CD14-positive monocyte (primary cell): ENCODE measurements around the gene PHLDB3. TPM values are rescaled to one million over a fixed set of nuclear protein-coding genes. Genes with fewer than 3 reads are reported as not detected.

Experiments used
- DNase-seq, 3 donors: peaks; one replicate each; pipeline ENCODE4 v3.0.0-alpha.2; 2011 to 2022
- H2AFZ ChIP-seq: 2 replicates; pipeline ENCODE4 v1.6.0; 2012; ENCODE audit warnings: mild to moderate bottlenecking, low read depth, low read length, inconsistent platforms; ENCODE audit not compliant: insufficient read depth, poor library complexity, severe bottlenecking
- H3K27ac ChIP-seq, 2 donors: 1 replicate in 1 of 2; 2 replicates in 1 of 2; pipeline ENCODE4 v1.5.1; 2012 to 2013; ENCODE audit warnings: low read length in 2 of 2, control low read depth in 1 of 2, inconsistent platforms in 1 of 2, low read depth in 1 of 2, mild to moderate bottlenecking in 1 of 2
- H3K27me3 ChIP-seq, 2 donors: one replicate each; pipeline versions ENCODE4 v1.6.0 to v1.6.1; 2011 to 2013; ENCODE audit warnings: low read length in 2 of 2; ENCODE audit not compliant: control insufficient read depth in 2 of 2, insufficient read depth in 2 of 2
- H3K36me3 ChIP-seq, 2 donors: replicated peaks in 1 of 2; 1 replicate in 1 of 2; 2 replicates in 1 of 2; pipeline versions ENCODE4 v1.5.1 to v1.6.1; 2012 to 2013; ENCODE audit warnings: low read length in 2 of 2, control low read depth in 1 of 2, inconsistent platforms in 1 of 2, mild to moderate bottlenecking in 1 of 2; ENCODE audit not compliant: insufficient read depth in 2 of 2, control insufficient read depth in 1 of 2
- H3K4me1 ChIP-seq, 2 donors: 1 replicate in 1 of 2; 2 replicates in 1 of 2; pipeline versions ENCODE4 v1.5.1 to v1.6.1; 2012 to 2013; ENCODE audit warnings: low read length in 2 of 2, control low read depth in 1 of 2, inconsistent platforms in 1 of 2, mild to moderate bottlenecking in 1 of 2, moderate library complexity in 1 of 2; ENCODE audit not compliant: insufficient read depth in 2 of 2, control insufficient read depth in 1 of 2
- H3K4me2 ChIP-seq: replicated peaks from 2 replicates; pipeline ENCODE3; 2012; ENCODE audit warnings: low read length, moderate library complexity, mild to moderate bottlenecking; ENCODE audit not compliant: poor library complexity, severe bottlenecking; ENCODE audit errors: extremely low read depth
- H3K4me3 ChIP-seq, 3 experiments: fragments of 200-600 bp in 1 of 3; sonication (generic) in 1 of 3; replicated peaks in 1 of 3; 1 replicate in 2 of 3; 2 replicates in 1 of 3; pipeline ENCODE4 v1.5.1; 2011 to 2013; ENCODE audit warnings: low read length in 3 of 3, mild to moderate bottlenecking in 3 of 3, control low read depth in 2 of 3, low read depth in 2 of 3, inconsistent platforms in 1 of 3, moderate library complexity in 1 of 3
- H3K79me2 ChIP-seq: 2 replicates; pipeline ENCODE4 v1.6.0; 2012; ENCODE audit warnings: mild to moderate bottlenecking, control low read depth, inconsistent platforms, low read length, moderate library complexity; ENCODE audit not compliant: insufficient read depth
- H3K9ac ChIP-seq: 2 replicates; pipeline ENCODE4 v1.6.0; 2017; ENCODE audit warnings: low read length, mild to moderate bottlenecking; ENCODE audit not compliant: insufficient read depth, poor library complexity, severe bottlenecking
- H3K9me3 ChIP-seq, 2 donors: replicated peaks in 1 of 2; 1 replicate in 1 of 2; 2 replicates in 1 of 2; pipeline versions ENCODE4 v1.5.1 to v1.6.1; 2012 to 2013; ENCODE audit warnings: low read length in 2 of 2, control low read depth in 1 of 2; ENCODE audit not compliant: control insufficient read depth in 1 of 2, insufficient read depth in 1 of 2
- H4K20me1 ChIP-seq: 2 replicates; pipeline ENCODE4 v1.6.0; 2012; ENCODE audit warnings: mild to moderate bottlenecking, low read length, control low read depth, moderate library complexity; ENCODE audit not compliant: insufficient read depth
- H3K27ac Mint-ChIP-seq, 7 donors: one replicate each; pipeline ENCODE4 v1.8.0; 2020; ENCODE audit warnings: mild to moderate bottlenecking in 7 of 7, mixed read lengths in 7 of 7, moderate library complexity in 6 of 7, inconsistent platforms in 2 of 7
- H3K27me3 Mint-ChIP-seq, 3 donors: one replicate each; pipeline ENCODE4 v1.8.0; 2021 to 2022; ENCODE audit warnings: low read depth in 3 of 3, mild to moderate bottlenecking in 3 of 3, mixed read lengths in 3 of 3, moderate library complexity in 3 of 3, inconsistent platforms in 1 of 3
- H3K36me3 Mint-ChIP-seq, 2 donors: one replicate each; pipeline ENCODE4 v1.8.0; 2020; ENCODE audit warnings: mixed read lengths in 2 of 2, inconsistent platforms in 1 of 2, mild to moderate bottlenecking in 1 of 2
- H3K4me1 Mint-ChIP-seq: one replicate; pipeline ENCODE4 v1.8.0; 2020; ENCODE audit warnings: mild to moderate bottlenecking, mixed read lengths
- H3K4me3 Mint-ChIP-seq, 2 donors: one replicate each; pipeline ENCODE4 v1.8.0; 2020; ENCODE audit warnings: mild to moderate bottlenecking in 2 of 2, mixed read lengths in 2 of 2, moderate library complexity in 1 of 2
- H3K9me3 Mint-ChIP-seq, 7 donors: one replicate each; pipeline ENCODE4 v1.8.0; 2020 to 2022; ENCODE audit warnings: mixed read lengths in 7 of 7, mild to moderate bottlenecking in 6 of 7, moderate library complexity in 6 of 7, inconsistent platforms in 2 of 7
- CTCF ChIP-seq: fragments of 200-600 bp; IDR thresholded peaks from one replicate; pipeline ENCODE4 v1.8.0; 2022; ENCODE audit warnings: antibody characterized with exemption, mild to moderate bottlenecking
- WGBS: methylation state at CpG from one replicate; pipeline ENCODE4 v1.1.5; 2013; ENCODE audit warnings: missing lambda C conversion rate; ENCODE audit not compliant: insufficient coverage; 5-methylcytosine and 5-hydroxymethylcytosine counted together
- intact Hi-C, 2 donors: fragments of 100-400 bp; cut with micrococcal nuclease; formaldehyde crosslinking; loops; one replicate each; pipeline versions ENCODE4 v1.15.0 to v1.15.1; 2023
- polyA plus RNA-seq, 3 donors: library from polyadenylated mRNA; depleted of rRNA in 1 of 3; unstranded in 2 of 3; stranded (reverse) in 1 of 3; fragments of 300-500 nt in 2 of 3; fragments of >200 nt in 1 of 3; fragmentation: Illumina TruSeq in 2 of 3; gene quantifications; 1 replicate in 2 of 3; 2 replicates in 1 of 3; pipeline ENCODE4 v1.2.3, GENCODE V29; 2012 to 2021

PHLDB3 gene
- polyA plus RNA-seq, 3 donors, result 1.4 to 3.4 (median 1.7) TPM

GRCh38 chr19:43488179-43488578 lies 16.4 kb downstream of the PHLDB3 start:
- no peak for TF ChIP-seq CTCF
- Histone ChIP-seq H3K27ac (no peak overlapping the region), H3K79me2 (no peaks in the 10 kb centered on the region), H3K4me3 (no peak overlapping the region), H3K36me3 (no peaks in the 10 kb centered on the region), H3K27me3 (no peaks in the 10 kb centered on the region), H3K9me3 (no peaks in the 10 kb centered on the region), H2AFZ (no peak overlapping the region), H3K9ac (no peak overlapping the region), H3K4me2 (no peak overlapping the region), H3K4me1 (peaks cover 39 to 42% of the 10 kb centered on the region in 2 donors), H4K20me1 (no peaks in the 10 kb centered on the region)
- 87% methylated on average over 5 of the region's 8 CpGs for WGBS
- Mint-ChIP-seq H3K27ac (peak overlapping the region in 2 of 7 donors; percentile 24 to 58), H3K36me3 (peaks cover 0 to 6% of the 10 kb centered on the region in 2 donors), H3K4me3 (peak overlapping the region in 1 of 2 donors; percentile 39), H3K4me1 (peaks cover 38% of the 10 kb centered on the region), H3K9me3 (peaks cover 0 to 4% (median 0%) of the 10 kb centered on the region in 7 donors), H3K27me3 (peaks cover 0 to 1% (median 1%) of the 10 kb centered on the region in 3 donors)
- intact Hi-C loops, result no loop called here
- DNase-seq, result no peak

- no peak for TF ChIP-seq CTCF
- H3K4me3 Mint-ChIP-seq, result no peak overlapping the region
- intact Hi-C loops, result no loop called here
- H3K27ac ChIP-seq, result no peak overlapping the region
- no peaks in the 10 kb centered on the region for H3K36me3 ChIP-seq
- H3K27ac Mint-ChIP-seq, result peak overlapping the region in 1 of 7 donors; percentile 87
- H3K79me2 ChIP-seq, result no peaks in the 10 kb centered on the region
- no peak overlapping the region for H3K9ac ChIP-seq
- H2AFZ ChIP-seq, result no peak overlapping the region
- no peak for DNase-seq
- peaks cover 0 to 4% (median 0%) of the 10 kb centered on the region in 7 donors for H3K9me3 Mint-ChIP-seq
- peaks cover 0 to 6% of the 10 kb centered on the region in 2 donors for H3K36me3 Mint-ChIP-seq
- no peak overlapping the region for H3K4me2 ChIP-seq
- H3K4me1 ChIP-seq, result peaks cover 39 to 42% of the 10 kb centered on the region in 2 donors
- WGBS, result 100% methylated on average over 5 of the region's 7 CpGs
- no peaks in the 10 kb centered on the region for H4K20me1 ChIP-seq
- no peaks in the 10 kb centered on the region for H3K9me3 ChIP-seq
- H3K4me3 ChIP-seq, result no peak overlapping the region
- peaks cover 0 to 1% (median 1%) of the 10 kb centered on the region in 3 donors for H3K27me3 Mint-ChIP-seq
- H3K27me3 ChIP-seq, result no peaks in the 10 kb centered on the region
- peaks cover 38% of the 10 kb centered on the region for H3K4me1 Mint-ChIP-seq
Observed at GRCh38 chr19:43486412-43486811, 18.1 kb downstream of the PHLDB3 start.
